Measurements from ENCODE around the gene CCDC141. TPM values are rescaled to one million over a fixed set of nuclear protein-coding genes. Genes with fewer than 3 reads are reported as not detected.
A peak's percentile ranks its signal among the peaks of the same experiment; 100 is the strongest.
"Not testable (repeated sequence)": the region's sequence is repeated elsewhere in the genome, so short reads cannot be mapped to it uniquely, and the experiment has no call there.

The CCDC141 gene
- total and polyA plus RNA-seq, 4 donors, result 2.1 to 48.1 (median 14.6) TPM

DNA sequence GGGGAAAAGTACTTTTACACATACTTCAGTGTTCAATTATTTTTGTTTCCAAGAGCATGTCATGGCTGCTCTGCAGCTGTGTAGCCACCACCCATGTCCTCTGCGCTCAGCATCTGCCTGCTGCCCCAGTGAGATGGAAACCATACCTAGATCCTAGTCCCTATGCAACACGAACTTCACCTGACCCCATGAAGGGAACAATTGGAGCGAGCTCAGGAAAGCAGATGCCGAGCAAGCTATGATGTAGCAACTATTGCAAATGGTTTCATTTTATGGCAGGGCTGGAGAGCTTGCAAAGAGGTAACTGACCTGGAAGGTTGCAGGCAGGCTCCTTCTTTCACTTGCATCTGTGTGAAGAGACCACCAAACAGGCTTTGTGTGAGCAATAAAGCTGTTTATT is 1.3 kb upstream of the CCDC141 start:
- ATAC-seq (ENCODE audit: insufficient read depth, low FRiP score) (no peak), DNase-seq (no peak)
- WGBS, 2 donors, result 64 to 85% methylated on average over 4 of the region's 4 CpGs
- Histone ChIP-seq H3K27me3 (ENCODE audit: control insufficient read depth in 3 of 3, insufficient read depth in 3 of 3, low read length in 2 of 3) (no peaks in the 10 kb centered on the region), H3K27ac (ENCODE audit: low read depth in 1 of 2, low read length in 1 of 2) (peak overlapping the region in 1 of 2 donors; percentile 17), H3K36me3 (ENCODE audit: control insufficient read depth in 4 of 4, insufficient read depth in 4 of 4, low read length in 4 of 4) (no peaks in the 10 kb centered on the region), H3K9ac (ENCODE audit: insufficient read depth in 1 of 2, low read length in 2 of 2) (no peak overlapping the region), H3K4me1 (ENCODE audit: control insufficient read depth in 5 of 5, insufficient read depth in 5 of 5, low read length in 5 of 5) (peaks cover 1 to 20% (median 12%) of the 10 kb centered on the region in 5 donors), H3K4me3 (no peak overlapping the region), H3K9me3 (ENCODE audit: control insufficient read depth in 4 of 4, insufficient read depth in 3 of 4, low read length in 3 of 4) (peaks cover 0 to 3% (median 0%) of the 10 kb centered on the region in 4 donors)
- TF ChIP-seq, protein P1, sequence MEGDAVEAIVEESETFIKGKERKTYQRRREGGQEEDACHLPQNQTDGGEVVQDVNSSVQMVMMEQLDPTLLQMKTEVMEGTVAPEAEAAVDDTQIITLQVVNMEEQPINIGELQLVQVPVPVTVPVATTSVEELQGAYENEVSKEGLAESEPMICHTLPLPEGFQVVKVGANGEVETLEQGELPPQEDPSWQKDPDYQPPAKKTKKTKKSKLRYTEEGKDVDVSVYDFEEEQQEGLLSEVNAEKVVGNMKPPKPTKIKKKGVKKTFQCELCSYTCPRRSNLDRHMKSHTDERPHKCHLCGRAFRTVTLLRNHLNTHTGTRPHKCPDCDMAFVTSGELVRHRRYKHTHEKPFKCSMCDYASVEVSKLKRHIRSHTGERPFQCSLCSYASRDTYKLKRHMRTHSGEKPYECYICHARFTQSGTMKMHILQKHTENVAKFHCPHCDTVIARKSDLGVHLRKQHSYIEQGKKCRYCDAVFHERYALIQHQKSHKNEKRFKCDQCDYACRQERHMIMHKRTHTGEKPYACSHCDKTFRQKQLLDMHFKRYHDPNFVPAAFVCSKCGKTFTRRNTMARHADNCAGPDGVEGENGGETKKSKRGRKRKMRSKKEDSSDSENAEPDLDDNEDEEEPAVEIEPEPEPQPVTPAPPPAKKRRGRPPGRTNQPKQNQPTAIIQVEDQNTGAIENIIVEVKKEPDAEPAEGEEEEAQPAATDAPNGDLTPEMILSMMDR (IDR thresholded peaks at IDR 0.05; ENCODE audit: control extremely low read depth, extremely low read depth), result no peak

GRCh38 chr2:179050755-179051154 is 818 bp upstream of the CCDC141 start:
- H3K27ac ChIP-seq (ENCODE audit: low read depth in 1 of 2, low read length in 1 of 2), result peak overlapping the region in 1 of 2 donors; percentile 17
- ATAC-seq (ENCODE audit: insufficient read depth, low FRiP score), result no peak

GRCh38 chr2:179049203-179049545 is 763 bp downstream of the CCDC141 start:
- Histone ChIP-seq H3K9ac (ENCODE audit: insufficient read depth in 1 of 2, low read length in 2 of 2) (no peak overlapping the region), H3K27ac (ENCODE audit: low read depth in 1 of 2, low read length in 1 of 2) (peak overlapping the region in 1 of 2 donors; percentile 89), H3K4me3 (no peak overlapping the region), H3K36me3 (ENCODE audit: control insufficient read depth in 4 of 4, insufficient read depth in 4 of 4, low read length in 4 of 4) (no peaks in the 10 kb centered on the region), H3K27me3 (ENCODE audit: control insufficient read depth in 3 of 3, insufficient read depth in 3 of 3, low read length in 2 of 3) (no peaks in the 10 kb centered on the region), H3K9me3 (ENCODE audit: control insufficient read depth in 4 of 4, insufficient read depth in 3 of 4, low read length in 3 of 4) (peaks cover 0 to 3% (median 2%) of the 10 kb centered on the region in 4 donors), H3K4me1 (ENCODE audit: control insufficient read depth in 5 of 5, insufficient read depth in 5 of 5, low read length in 5 of 5) (peaks cover 1 to 20% (median 12%) of the 10 kb centered on the region in 5 donors)
- 36 to 49% methylated on average over 4 of the region's 4 CpGs for WGBS, 2 donors
- DNase-seq, result no peak
- TF ChIP-seq, protein P1 (IDR thresholded peaks at IDR 0.05; ENCODE audit: control extremely low read depth, extremely low read depth), result no peak
- ATAC-seq (ENCODE audit: insufficient read depth, low FRiP score), result peak; percentile 36

More at GRCh38 chr2:179050755-179051154, 818 bp upstream of the CCDC141 start:
- Histone ChIP-seq H3K9ac (ENCODE audit: insufficient read depth in 1 of 2, low read length in 2 of 2) (no peak overlapping the region), H3K4me1 (ENCODE audit: control insufficient read depth in 5 of 5, insufficient read depth in 5 of 5, low read length in 5 of 5) (peaks cover 1 to 20% (median 12%) of the 10 kb centered on the region in 5 donors), H3K4me3 (no peak overlapping the region), H3K27me3 (ENCODE audit: control insufficient read depth in 3 of 3, insufficient read depth in 3 of 3, low read length in 2 of 3) (no peaks in the 10 kb centered on the region), H3K9me3 (ENCODE audit: control insufficient read depth in 4 of 4, insufficient read depth in 3 of 4, low read length in 3 of 4) (peaks cover 0 to 3% (median 0%) of the 10 kb centered on the region in 4 donors), H3K36me3 (ENCODE audit: control insufficient read depth in 4 of 4, insufficient read depth in 4 of 4, low read length in 4 of 4) (no peaks in the 10 kb centered on the region)
- peak in 2 of 3 donors; percentile 46 to 47 for DNase-seq
- TF ChIP-seq, protein P1 (IDR thresholded peaks at IDR 0.05; ENCODE audit: control extremely low read depth, extremely low read depth), result no peak

GRCh38 chr2:179048099-179048498 is 1.8 kb downstream of the CCDC141 start:
- TF ChIP-seq, protein P1 (IDR thresholded peaks at IDR 0.05; ENCODE audit: control extremely low read depth, extremely low read depth), result no peak
- ATAC-seq (ENCODE audit: insufficient read depth, low FRiP score), result no peak
- Histone ChIP-seq H3K9ac (ENCODE audit: insufficient read depth in 1 of 2, low read length in 2 of 2) (no peak overlapping the region), H3K36me3 (ENCODE audit: control insufficient read depth in 4 of 4, insufficient read depth in 4 of 4, low read length in 4 of 4) (no peaks in the 10 kb centered on the region), H3K4me3 (no peak overlapping the region), H3K9me3 (ENCODE audit: control insufficient read depth in 4 of 4, insufficient read depth in 3 of 4, low read length in 3 of 4) (peaks cover 0 to 4% (median 2%) of the 10 kb centered on the region in 4 donors), H3K27me3 (ENCODE audit: control insufficient read depth in 3 of 3, insufficient read depth in 3 of 3, low read length in 2 of 3) (no peaks in the 10 kb centered on the region), H3K4me1 (ENCODE audit: control insufficient read depth in 5 of 5, insufficient read depth in 5 of 5, low read length in 5 of 5) (peaks cover 1 to 20% (median 12%) of the 10 kb centered on the region in 5 donors), H3K27ac (ENCODE audit: low read depth in 1 of 2, low read length in 1 of 2) (peak overlapping the region in 1 of 2 donors; percentile 89)
- DNase-seq, result no peak
- 91% methylated on average over 2 of the region's 2 CpGs for WGBS, 2 donors

- H3K4me1 ChIP-seq (ENCODE audit: control insufficient read depth in 5 of 5, insufficient read depth in 5 of 5, low read length in 5 of 5), result peaks cover under 1 to 15% (median 5%) of the 10 kb centered on the region in 5 donors
- H3K27ac ChIP-seq (ENCODE audit: low read depth in 1 of 2, low read length in 1 of 2); DNase-seq; H3K27me3 ChIP-seq (ENCODE audit: control insufficient read depth in 3 of 3, insufficient read depth in 3 of 3, low read length in 2 of 3); H3K9me3 ChIP-seq (ENCODE audit: control insufficient read depth in 4 of 4, insufficient read depth in 3 of 4, low read length in 3 of 4); H3K36me3 ChIP-seq (ENCODE audit: control insufficient read depth in 4 of 4, insufficient read depth in 4 of 4, low read length in 4 of 4); ATAC-seq (ENCODE audit: insufficient read depth, low FRiP score); H3K9ac ChIP-seq (ENCODE audit: insufficient read depth in 1 of 2, low read length in 2 of 2); H3K4me3 ChIP-seq: not testable (repeated sequence)
- WGBS, 2 donors, result 0 to 52% methylated on average over 1 of the region's 1 CpG
Measured at GRCh38 chr2:179045602-179046001, 4.3 kb downstream of the CCDC141 start.

Measured in lung (tissue), 12 donors.